GM23338 (cell line): ENCODE measurements around the gene METTL26. TPM values are rescaled to one million over a fixed set of nuclear protein-coding genes. Genes with fewer than 3 reads are reported as not detected.

Experiments
- ATAC-seq: fragments of 200-7000 bp; cut with Tn5 transposase; 3 replicates; pipeline ENCODE4 v1.9.1; 2020
- DNase-seq: peaks from one replicate; pipeline ENCODE4 v3.0.0-alpha.2; 2015; ENCODE audit warnings: low spot score
- H2AFZ ChIP-seq: fragments of 200-600 bp; sonication (generic); 2 replicates; pipeline ENCODE4 v1.8.0; 2016; ENCODE audit warnings: antibody characterized with exemption, mild to moderate bottlenecking, moderate library complexity
- H3F3A ChIP-seq: fragments of 200-600 bp; sonication (generic); replicated peaks from 2 replicates; pipeline ENCODE4 v1.8.0; 2017; ENCODE audit warnings: antibody characterized with exemption, mixed run types, low read depth
- H3K27ac ChIP-seq: fragments of 200-600 bp; sonication (generic); 2 replicates; pipeline ENCODE4 v1.6.1; 2016; ENCODE audit warnings: low read depth
- H3K27me3 ChIP-seq: fragments of 200-600 bp; sonication (generic); 2 replicates; pipeline ENCODE4 v1.8.0; 2016; ENCODE audit warnings: mild to moderate bottlenecking, mixed run types, moderate library complexity; ENCODE audit not compliant: insufficient read depth
- H3K36me3 ChIP-seq: fragments of 200-600 bp; sonication (generic); 2 replicates; pipeline ENCODE4 v1.8.0; 2016; ENCODE audit warnings: mild to moderate bottlenecking; ENCODE audit not compliant: insufficient read depth
- H3K4me1 ChIP-seq: fragments of 200-600 bp; sonication (generic); 2 replicates; pipeline ENCODE4 v1.8.0; 2016; ENCODE audit warnings: mild to moderate bottlenecking, moderate library complexity; ENCODE audit not compliant: insufficient read depth
- H3K4me2 ChIP-seq: fragments of 200-600 bp; sonication (generic); 2 replicates; pipeline ENCODE4 v1.7.1; 2017; ENCODE audit warnings: mixed run types
- H3K4me3 ChIP-seq: fragments of 200-600 bp; sonication (generic); 2 replicates; pipeline ENCODE4 v1.6.1; 2016; ENCODE audit warnings: mixed run types
- H3K79me2 ChIP-seq: fragments of 200-600 bp; sonication (generic); replicated peaks from 2 replicates; pipeline ENCODE4 v1.8.0; 2017; ENCODE audit warnings: mild to moderate bottlenecking; ENCODE audit not compliant: insufficient read depth
- H3K9me2 ChIP-seq: fragments of 200-600 bp; sonication (generic); 2 replicates; pipeline ENCODE4 v1.8.0; 2017; ENCODE audit not compliant: insufficient read depth
- H4K20me1 ChIP-seq: fragments of 200-600 bp; sonication (generic); replicated peaks from 2 replicates; pipeline ENCODE4 v1.8.0; 2017; ENCODE audit warnings: mild to moderate bottlenecking; ENCODE audit not compliant: insufficient read depth
- H3K27ac Mint-ChIP-seq: 2 replicates; pipeline ENCODE4 v1.8.0; 2020; ENCODE audit warnings: inconsistent platforms, mild to moderate bottlenecking, moderate library complexity, mixed read lengths
- H3K27me3 Mint-ChIP-seq: 3 replicates; pipeline ENCODE4 v1.8.0; 2022; ENCODE audit warnings: low read depth, mild to moderate bottlenecking, moderate library complexity, mixed read lengths, inconsistent platforms; ENCODE audit not compliant: insufficient read depth, poor library complexity
- H3K36me3 Mint-ChIP-seq: 3 replicates; pipeline ENCODE4 v1.8.0; 2021; ENCODE audit warnings: low read depth, mild to moderate bottlenecking, inconsistent platforms, moderate library complexity, mixed read lengths
- H3K4me1 Mint-ChIP-seq: 3 replicates; pipeline ENCODE4 v1.8.0; 2020; ENCODE audit warnings: mild to moderate bottlenecking, inconsistent platforms, mixed read lengths
- H3K4me3 Mint-ChIP-seq: 3 replicates; pipeline ENCODE4 v1.8.0; 2021; ENCODE audit warnings: moderate library complexity, mild to moderate bottlenecking, inconsistent platforms, mixed read lengths
- H3K9me3 Mint-ChIP-seq: 3 replicates; pipeline ENCODE4 v1.8.0; 2020; ENCODE audit warnings: moderate library complexity, mild to moderate bottlenecking, inconsistent platforms, mixed read lengths
- CREB1 ChIP-seq: fragments of 250-450 bp; sonication (Bioruptor Pico); IDR thresholded peaks from 2 replicates; pipeline ENCODE4 v1.5.0; 2020; ENCODE audit warnings: low read depth, mild to moderate bottlenecking, moderate library complexity
- CTCF ChIP-seq, 2 experiments: fragments of 200-600 bp in 1 of 2; sonication (generic) in 1 of 2; conservative IDR thresholded peaks; 2 replicates each; pipeline versions ENCODE4 v1.5.1 to v1.6.1; 2016 to 2017; ENCODE audit warnings: antibody characterized with exemption in 2 of 2, low read depth in 2 of 2, mild to moderate bottlenecking in 2 of 2, moderate library complexity in 1 of 2
- EZH2 ChIP-seq: fragments of 200-600 bp; sonication (generic); IDR thresholded peaks from one replicate; pipeline ENCODE4 v1.8.0; 2017; ENCODE audit warnings: antibody characterized with exemption, mild to moderate bottlenecking, low read depth; ENCODE audit not compliant: unreplicated experiment
- EZH2phosphoT487 ChIP-seq: fragments of 200-600 bp; sonication (generic); IDR thresholded peaks from one replicate; pipeline ENCODE4 v1.8.1; 2018; ENCODE audit warnings: antibody characterized with exemption; ENCODE audit not compliant: unreplicated experiment
- JUNB ChIP-seq: IDR thresholded peaks from one replicate; pipeline ENCODE4 v1.6.1; 2016; ENCODE audit warnings: antibody characterized with exemption; ENCODE audit not compliant: unreplicated experiment
- NANOG ChIP-seq: IDR thresholded peaks from 2 replicates; pipeline ENCODE4 v1.6.1; 2016; ENCODE audit warnings: antibody characterized with exemption, borderline replicate concordance
- POLR2AphosphoS5 ChIP-seq: IDR thresholded peaks from 2 replicates; pipeline ENCODE4 v1.6.1; 2016; ENCODE audit warnings: antibody characterized with exemption, low read depth
- STAT1 ChIP-seq: IDR thresholded peaks from one replicate; pipeline ENCODE4 v1.6.1; 2016; ENCODE audit warnings: antibody characterized with exemption; ENCODE audit not compliant: unreplicated experiment
- ZNF331 ChIP-seq: fragments of 250-450 bp; sonication (Bioruptor Pico); IDR thresholded peaks from 2 replicates; pipeline ENCODE4 v1.5.0; 2020; ENCODE audit warnings: low read depth, mild to moderate bottlenecking, moderate library complexity
- ZNF462 ChIP-seq: fragments of 250-450 bp; sonication (Bioruptor Pico); IDR thresholded peaks from 2 replicates; pipeline ENCODE4 v1.5.0; 2020; ENCODE audit warnings: mild to moderate bottlenecking, moderate library complexity
- polyA plus RNA-seq: library from polyadenylated mRNA; unstranded; fragments of >200 nt; fragmentation: Nextera tagmentation; extraction: Ambion mirVana; gene quantifications from 2 replicates; pipeline ENCODE4 v1.2.1, GENCODE V29; 2016
- total RNA-seq: library from RNA; depleted of rRNA; stranded (reverse); fragments of >200 nt; shearing (Covaris generic); gene quantifications from 2 replicates; pipeline ENCODE4 v1.2.3, GENCODE V29; 2014

Gene METTL26
- total and polyA plus RNA-seq, 2 experiments from 2014 or later: 153 to 223 TPM

GRCh38 chr16:681746-682427 is 45.8 kb upstream of the METTL26 start (continued):
- TF ChIP-seq ZNF331 (CRISPR knock-in tag): no peak
- TF ChIP-seq JUNB: no peak
- TF ChIP-seq EZH2: no peak

- Histone ChIP-seq H3K27me3 (no peaks in the 10 kb centered on the region), H3K4me1 (peaks cover 16% of the 10 kb centered on the region; the same call in 1 of the 2 replicates), H3K36me3 (no peaks in the 10 kb centered on the region; the same call in 1 of the 2 replicates), H4K20me1 (peaks cover 14% of the 10 kb centered on the region; the same call in 1 of the 2 replicates), H2AFZ (no peak overlapping the region), H3K4me3 (peak overlapping the region; percentile 71), H3K27ac (no peak overlapping the region), H3F3A (peaks cover 26% of the 10 kb centered on the region), H3K79me2 (peaks cover 9% of the 10 kb centered on the region; the same call in 1 of the 2 replicates), H3K9me2 (no peaks in the 10 kb centered on the region), H3K4me2 (peak overlapping the region; percentile 86)
- peaks cover 23% of the 10 kb centered on the region for H3K27me3 Mint-ChIP-seq
- H3K27ac Mint-ChIP-seq: no peak overlapping the region; the same call in 1 of the 2 replicates
- H3K9me3 Mint-ChIP-seq: no peaks in the 10 kb centered on the region; the same call in 1 of the 3 replicates
- TF ChIP-seq CTCF (conservative IDR thresholded peaks at IDR 0.05; ENCODE audit: low read depth in 2 of 2) (peak in 1 of 2 experiments; percentile 30; a peak in 3 of 4 replicates), POLR2AphosphoS5 (peak; percentile 29; the same call in 1 of the 2 replicates), EZH2phosphoT487 (no peak)
- H3K4me1 Mint-ChIP-seq: peaks cover 26% of the 10 kb centered on the region
- H3K36me3 Mint-ChIP-seq: peaks cover 28% of the 10 kb centered on the region
- DNase-seq (peak; percentile 66), ATAC-seq (no peak)
- peak overlapping the region; percentile 84 for H3K4me3 Mint-ChIP-seq
These were observed 45.1 kb upstream of the METTL26 start for GRCh38 chr16:680967-681745.

DNA sequence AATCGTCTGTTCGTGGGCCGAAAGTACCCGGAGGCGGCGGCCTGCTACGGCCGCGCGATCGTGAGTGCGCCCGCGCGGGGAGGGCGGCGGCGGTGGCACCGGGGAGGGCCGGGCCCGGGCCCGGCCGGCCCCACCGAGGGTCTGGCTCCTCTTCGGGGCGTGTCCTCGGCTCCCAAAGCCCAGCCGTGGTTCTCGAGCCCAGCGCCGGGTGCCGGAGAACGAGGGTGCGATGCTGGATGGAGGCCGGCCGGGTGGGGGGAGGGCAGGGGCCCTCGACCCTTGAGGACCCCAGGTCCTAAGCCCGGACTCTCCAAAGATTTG is 44.5 kb upstream of the METTL26 start:
- Histone ChIP-seq H3K4me2 (peak overlapping the region; percentile 86), H3K36me3 (no peaks in the 10 kb centered on the region; the same call in 1 of the 2 replicates), H3K4me1 (peaks cover 16% of the 10 kb centered on the region; the same call in 1 of the 2 replicates), H3K4me3 (peak overlapping the region; percentile 71), H3K9me2 (no peaks in the 10 kb centered on the region), H3K79me2 (peaks cover 9% of the 10 kb centered on the region; the same call in 1 of the 2 replicates), H2AFZ (no peak overlapping the region), H4K20me1 (peaks cover 14% of the 10 kb centered on the region; the same call in 1 of the 2 replicates), H3K27me3 (no peaks in the 10 kb centered on the region), H3F3A (peaks cover 27% of the 10 kb centered on the region), H3K27ac (no peak overlapping the region)
- no peaks in the 10 kb centered on the region; the same call in 1 of the 3 replicates for H3K9me3 Mint-ChIP-seq
- H3K36me3 Mint-ChIP-seq: peaks cover 24% of the 10 kb centered on the region
- ATAC-seq: no peak
- peak overlapping the region; percentile 84 for H3K4me3 Mint-ChIP-seq
- H3K4me1 Mint-ChIP-seq: peaks cover 26% of the 10 kb centered on the region
- no peak for DNase-seq
- no peak overlapping the region; the same call in 1 of the 2 replicates for H3K27ac Mint-ChIP-seq
- peaks cover 23% of the 10 kb centered on the region for H3K27me3 Mint-ChIP-seq
- TF ChIP-seq CREB1: no peak
- no peak for TF ChIP-seq NANOG
- no peak for TF ChIP-seq ZNF462 (CRISPR knock-in tag)
- no peak for TF ChIP-seq STAT1
- no peak for TF ChIP-seq JUNB
- no peak for TF ChIP-seq POLR2AphosphoS5
- no peak for TF ChIP-seq ZNF331 (CRISPR knock-in tag)
